Epidermal melanocyte (primary cell): ENCODE measurements around the gene ARHGEF6.
"Not testable (repeated sequence)": the region's sequence is repeated elsewhere in the genome, so short reads cannot be mapped to it uniquely, and the experiment has no call there.

Experiments
- DNase-seq: peaks from one replicate; pipeline ENCODE4 v3.0.0; 2011; ENCODE audit warnings: low spot score; ENCODE audit not compliant: insufficient read length

Gene ARHGEF6

GRCh38 chrX:136780763-136781162 is at the start of gene ARHGEF6:
TSS of gene ARHGEF6 (minus strand) at chrX:136780932. CDS start at chrX:136780882, 50 bp downstream.
- DNase-seq, result no peak

- no peak for DNase-seq
Observed at GRCh38 chrX:136829413-136829812, 48.7 kb upstream of the ARHGEF6 start.

- no peak for DNase-seq
Observed at GRCh38 chrX:136828830-136829229, 48.1 kb upstream of the ARHGEF6 start.

- no peak for DNase-seq
Observed at GRCh38 chrX:136827026-136827425, 46.3 kb upstream of the ARHGEF6 start.

- DNase-seq, result no peak
Observed at GRCh38 chrX:136825771-136826170, 45.0 kb upstream of the ARHGEF6 start.

- DNase-seq, result no peak
Observed at GRCh38 chrX:136823175-136823574, 42.4 kb upstream of the ARHGEF6 start.

- DNase-seq, result no peak
Observed at GRCh38 chrX:136822337-136823095, 41.8 kb upstream of the ARHGEF6 start.

- not testable (repeated sequence) for DNase-seq
Observed at GRCh38 chrX:136819756-136820155, 39.0 kb upstream of the ARHGEF6 start.

GRCh38 chrX:136819031-136819703 is 38.4 kb upstream of the ARHGEF6 start:
- DNase-seq, result no peak

GRCh38 chrX:136816975-136817374 is 36.2 kb upstream of the ARHGEF6 start:
- no peak for DNase-seq

- no peak for DNase-seq
Observed at GRCh38 chrX:136814847-136815750, 34.4 kb upstream of the ARHGEF6 start.

GRCh38 chrX:136812286-136812685 is 31.6 kb upstream of the ARHGEF6 start:
- DNase-seq, result no peak

- DNase-seq, result no peak
Observed at GRCh38 chrX:136810493-136810892, 29.8 kb upstream of the ARHGEF6 start.

GRCh38 chrX:136806891-136807410 is 26.2 kb upstream of the ARHGEF6 start:
- no peak for DNase-seq

- no peak for DNase-seq
Observed at GRCh38 chrX:136802515-136802914, 21.8 kb upstream of the ARHGEF6 start.

- DNase-seq, result no peak
Observed at GRCh38 chrX:136797787-136798186, 17.1 kb upstream of the ARHGEF6 start.

GRCh38 chrX:136795132-136795531 is 14.4 kb upstream of the ARHGEF6 start:
- DNase-seq, result not testable (repeated sequence)

- not testable (repeated sequence) for DNase-seq
Observed at GRCh38 chrX:136794660-136795059, 13.9 kb upstream of the ARHGEF6 start.

- no peak for DNase-seq
Observed at GRCh38 chrX:136794080-136794479, 13.3 kb upstream of the ARHGEF6 start.

- DNase-seq, result no peak
Observed at GRCh38 chrX:136789856-136790255, 9.1 kb upstream of the ARHGEF6 start.

GRCh38 chrX:136784231-136784630 is 3.5 kb upstream of the ARHGEF6 start:
- no peak for DNase-seq

- no peak for DNase-seq
Observed at GRCh38 chrX:136783159-136783558, 2.4 kb upstream of the ARHGEF6 start.
